ENCODE measurements around the gene DRAXIN.
A peak's percentile ranks its signal among the peaks of the same experiment; 100 is the strongest.

DRAXIN gene

GRCh38 chr1:11688506-11688905 is 3.0 kb upstream of the DRAXIN start:
- Mint-ChIP-seq H3K36me3 (ENCODE audit: low read depth) (no peaks in the 10 kb centered on the region), H3K4me1 (ENCODE audit: low read depth) (peaks cover 27% of the 10 kb centered on the region), H3K27me3 (peaks cover 75% of the 10 kb centered on the region), H3K4me3 (no peak overlapping the region), H3K9me3 (no peaks in the 10 kb centered on the region), H3K27ac (no peak overlapping the region)
- intact Hi-C loops (cut with micrococcal nuclease): no loop called here

- Mint-ChIP-seq H3K9me3 (no peaks in the 10 kb centered on the region), H3K27ac (no peak overlapping the region), H3K27me3 (peaks cover 80% of the 10 kb centered on the region), H3K4me3 (peak overlapping the region; percentile 49), H3K4me1 (ENCODE audit: low read depth) (peaks cover 32% of the 10 kb centered on the region), H3K36me3 (ENCODE audit: low read depth) (no peaks in the 10 kb centered on the region)
- intact Hi-C loops (cut with micrococcal nuclease): no loop called here
These were observed 861 bp upstream of the DRAXIN start for GRCh38 chr1:11690397-11691301.

GRCh38 chr1:11691928-11692711 is 610 bp downstream of the DRAXIN start:
- peaks cover 32% of the 10 kb centered on the region for H3K4me1 Mint-ChIP-seq (ENCODE audit: low read depth)
- peak overlapping the region; percentile 2 for H3K27ac Mint-ChIP-seq
- H3K27me3 Mint-ChIP-seq: peaks cover 84% of the 10 kb centered on the region
- intact Hi-C loops (cut with micrococcal nuclease): no loop called here
- peak overlapping the region; percentile 45 for H3K4me3 Mint-ChIP-seq
- no peaks in the 10 kb centered on the region for H3K36me3 Mint-ChIP-seq (ENCODE audit: low read depth)
- H3K9me3 Mint-ChIP-seq: no peaks in the 10 kb centered on the region

- H3K27me3 Mint-ChIP-seq: peaks cover 82% of the 10 kb centered on the region
- H3K27ac Mint-ChIP-seq: no peak overlapping the region
- H3K9me3 Mint-ChIP-seq: no peaks in the 10 kb centered on the region
- peaks cover 32% of the 10 kb centered on the region for H3K4me1 Mint-ChIP-seq (ENCODE audit: low read depth)
- intact Hi-C loops (cut with micrococcal nuclease): no loop called here
- H3K4me3 Mint-ChIP-seq: no peak overlapping the region
- no peaks in the 10 kb centered on the region for H3K36me3 Mint-ChIP-seq (ENCODE audit: low read depth)
These were observed 1.6 kb downstream of the DRAXIN start for GRCh38 chr1:11693024-11693590.

- no peak overlapping the region for H3K27ac Mint-ChIP-seq
- peaks cover 80% of the 10 kb centered on the region for H3K27me3 Mint-ChIP-seq
- H3K9me3 Mint-ChIP-seq: no peaks in the 10 kb centered on the region
- no peak overlapping the region for H3K4me3 Mint-ChIP-seq
- H3K36me3 Mint-ChIP-seq (ENCODE audit: low read depth): no peaks in the 10 kb centered on the region
- intact Hi-C loops (cut with micrococcal nuclease): no loop called here
- peaks cover 32% of the 10 kb centered on the region for H3K4me1 Mint-ChIP-seq (ENCODE audit: low read depth)
These were observed 2.4 kb downstream of the DRAXIN start for GRCh38 chr1:11693917-11694316.

- Mint-ChIP-seq H3K4me1 (ENCODE audit: low read depth) (peaks cover 23% of the 10 kb centered on the region), H3K9me3 (no peaks in the 10 kb centered on the region), H3K27ac (no peak overlapping the region), H3K36me3 (ENCODE audit: low read depth) (no peaks in the 10 kb centered on the region), H3K27me3 (peaks cover 66% of the 10 kb centered on the region), H3K4me3 (no peak overlapping the region)
- intact Hi-C loops (cut with micrococcal nuclease): no loop called here
These were observed 4.4 kb downstream of the DRAXIN start for GRCh38 chr1:11695861-11696260.

- intact Hi-C loops (cut with micrococcal nuclease): no loop called here
- no peak overlapping the region for H3K27ac Mint-ChIP-seq
- H3K9me3 Mint-ChIP-seq: no peaks in the 10 kb centered on the region
- H3K27me3 Mint-ChIP-seq: peaks cover 63% of the 10 kb centered on the region
- H3K4me1 Mint-ChIP-seq (ENCODE audit: low read depth): peaks cover 15% of the 10 kb centered on the region
- H3K36me3 Mint-ChIP-seq (ENCODE audit: low read depth): no peaks in the 10 kb centered on the region
- H3K4me3 Mint-ChIP-seq: no peak overlapping the region
These were observed 5.8 kb downstream of the DRAXIN start for GRCh38 chr1:11697188-11697892.

- Mint-ChIP-seq H3K27me3 (peaks cover 58% of the 10 kb centered on the region), H3K27ac (no peak overlapping the region), H3K4me3 (no peak overlapping the region), H3K36me3 (ENCODE audit: low read depth) (no peaks in the 10 kb centered on the region), H3K4me1 (ENCODE audit: low read depth) (peaks cover 10% of the 10 kb centered on the region), H3K9me3 (no peaks in the 10 kb centered on the region)
- intact Hi-C loops (cut with micrococcal nuclease): no loop called here
These were observed 6.3 kb downstream of the DRAXIN start for GRCh38 chr1:11697893-11698210.

- peaks cover 36% of the 10 kb centered on the region for H3K27me3 Mint-ChIP-seq
- H3K4me3 Mint-ChIP-seq: no peak overlapping the region
- intact Hi-C loops (cut with micrococcal nuclease): no loop called here
- no peaks in the 10 kb centered on the region for H3K9me3 Mint-ChIP-seq
- peaks cover 14% of the 10 kb centered on the region for H3K4me1 Mint-ChIP-seq (ENCODE audit: low read depth)
- H3K36me3 Mint-ChIP-seq (ENCODE audit: low read depth): no peaks in the 10 kb centered on the region
- no peak overlapping the region for H3K27ac Mint-ChIP-seq
These were observed 9.3 kb downstream of the DRAXIN start for GRCh38 chr1:11700601-11701467.

- Mint-ChIP-seq H3K9me3 (no peaks in the 10 kb centered on the region), H3K4me3 (no peak overlapping the region), H3K27me3 (peaks cover 33% of the 10 kb centered on the region), H3K36me3 (ENCODE audit: low read depth) (no peaks in the 10 kb centered on the region), H3K27ac (no peak overlapping the region), H3K4me1 (ENCODE audit: low read depth) (peaks cover 14% of the 10 kb centered on the region)
- intact Hi-C loops (cut with micrococcal nuclease): no loop called here
These were observed 10.0 kb downstream of the DRAXIN start for GRCh38 chr1:11701551-11701961.

GRCh38 chr1:11701981-11702803 is 10.7 kb downstream of the DRAXIN start:
- Mint-ChIP-seq H3K9me3 (no peaks in the 10 kb centered on the region), H3K27ac (no peak overlapping the region), H3K4me3 (no peak overlapping the region), H3K27me3 (peaks cover 31% of the 10 kb centered on the region), H3K36me3 (ENCODE audit: low read depth) (no peaks in the 10 kb centered on the region), H3K4me1 (ENCODE audit: low read depth) (peaks cover 14% of the 10 kb centered on the region)
- intact Hi-C loops (cut with micrococcal nuclease): no loop called here

- Mint-ChIP-seq H3K4me1 (ENCODE audit: low read depth) (peaks cover 21% of the 10 kb centered on the region), H3K36me3 (ENCODE audit: low read depth) (no peaks in the 10 kb centered on the region), H3K9me3 (no peaks in the 10 kb centered on the region), H3K27me3 (peaks cover 32% of the 10 kb centered on the region), H3K27ac (no peak overlapping the region), H3K4me3 (no peak overlapping the region)
- intact Hi-C loops (cut with micrococcal nuclease): no loop called here
These were observed 12.1 kb downstream of the DRAXIN start for GRCh38 chr1:11703357-11704193.
